Uterus (tissue), 4 donors: Measurements from ENCODE around the gene MYBL2. TPM values are rescaled to one million over a fixed set of nuclear protein-coding genes. Genes with fewer than 3 reads are reported as not detected.

Source experiments
- DNase-seq, 2 donors: peaks; one replicate each; pipeline ENCODE4 v3.0.0-alpha.2; 2019 to 2020
- H3K27ac ChIP-seq, 2 donors: fragments of 200-600 bp; sonication (generic); 1 replicate in 1 of 2; 2 replicates in 1 of 2; pipeline ENCODE4 v1.5.1; 2016 to 2018
- H3K27me3 ChIP-seq, 2 donors: fragments of 200-600 bp; sonication (generic); one replicate each; pipeline ENCODE4 v1.5.1; 2018 to 2019; ENCODE audit warnings: control low read depth in 1 of 2
- H3K36me3 ChIP-seq, 2 donors: fragments of 200-600 bp; sonication (generic); one replicate each; pipeline ENCODE4 v1.5.1; 2019; ENCODE audit warnings: control low read depth in 1 of 2
- H3K4me1 ChIP-seq, 2 donors: fragments of 200-600 bp; sonication (generic); one replicate each; pipeline ENCODE4 v1.5.1; 2018 to 2019; ENCODE audit warnings: control low read depth in 1 of 2
- H3K4me3 ChIP-seq, 2 donors: fragments of 200-600 bp; sonication (generic); 1 replicate in 1 of 2; 2 replicates in 1 of 2; pipeline ENCODE4 v1.5.1; 2018 to 2019; ENCODE audit warnings: mild to moderate bottlenecking in 1 of 2
- H3K9me3 ChIP-seq, 2 donors: fragments of 200-600 bp; sonication (generic); one replicate each; pipeline ENCODE4 v1.5.1; 2019; ENCODE audit warnings: control low read depth in 1 of 2
- CTCF ChIP-seq, 4 experiments: fragments of 200-600 bp in 2 of 4; fragments of 450-650 bp in 2 of 4; sonication (generic) in 2 of 4; IDR thresholded peaks; one replicate each; pipeline ENCODE4 v1.5.1; 2016 to 2019; ENCODE audit warnings: antibody characterized with exemption in 4 of 4, mild to moderate bottlenecking in 2 of 4, moderate library complexity in 1 of 4
- POLR2A ChIP-seq, 2 donors: fragments of 450-650 bp; IDR thresholded peaks; one replicate each; pipeline ENCODE4 v1.6.1; 2016; ENCODE audit warnings: antibody characterized with exemption in 2 of 2, mild to moderate bottlenecking in 1 of 2, moderate library complexity in 1 of 2
- intact Hi-C: fragments of 100-400 bp; cut with DNase I; formaldehyde crosslinking; loops from one replicate; pipeline ENCODE4 v1.15.1; 2023; ENCODE audit warnings: low total_unique reads
- total RNA-seq, 4 donors: library from RNA; depleted of rRNA in 3 of 4; stranded (reverse); fragments of >200 nt in 3 of 4; gene quantifications; one replicate each; pipeline versions ENCODE4 v1.1.0 to v1.2.4, GENCODE V29; 2014 to 2023
- donor health status: DM: yes; HTN: yes; CAD: no.

MYBL2 gene
- total RNA-seq, 4 donors from 2014 or later, result 0.29 to 5.2 TPM; not detected in 2

- H3K9me3 ChIP-seq, result no peaks in the 10 kb centered on the region
- TF ChIP-seq CTCF (IDR thresholded peaks at IDR 0.05), result no peak
- intact Hi-C loops, result no loop called here
- no peak overlapping the region for H3K27ac ChIP-seq
- H3K4me3 ChIP-seq, result no peak overlapping the region
- H3K36me3 ChIP-seq, result no peaks in the 10 kb centered on the region
- H3K4me1 ChIP-seq, result peaks cover 0 to 9% of the 10 kb centered on the region in 2 donors
- peaks cover 0 to 27% of the 10 kb centered on the region in 2 donors for H3K27me3 ChIP-seq
- no peak for DNase-seq
Observed at GRCh38 chr20:43670423-43670822, 3.5 kb downstream of the MYBL2 start.

GRCh38 chr20:43676368-43676767, 9.5 kb downstream of the MYBL2 start:
- no peak overlapping the region for H3K27ac ChIP-seq
- H3K4me1 ChIP-seq, result no peaks in the 10 kb centered on the region
- TF ChIP-seq POLR2A (IDR thresholded peaks at IDR 0.05), result no peak
- TF ChIP-seq CTCF (IDR thresholded peaks at IDR 0.05), result no peak
- H3K4me3 ChIP-seq, result no peak overlapping the region
- DNase-seq, result no peak
- intact Hi-C loops, result no loop called here
- no peaks in the 10 kb centered on the region for H3K36me3 ChIP-seq
- H3K9me3 ChIP-seq, result no peaks in the 10 kb centered on the region
- no peaks in the 10 kb centered on the region for H3K27me3 ChIP-seq

- no peak for TF ChIP-seq POLR2A (IDR thresholded peaks at IDR 0.05)
- no peak for TF ChIP-seq CTCF (IDR thresholded peaks at IDR 0.05)
- Histone ChIP-seq H3K36me3 (no peaks in the 10 kb centered on the region), H3K27ac (no peak overlapping the region), H3K4me1 (no peaks in the 10 kb centered on the region), H3K4me3 (no peak overlapping the region), H3K27me3 (no peaks in the 10 kb centered on the region), H3K9me3 (no peaks in the 10 kb centered on the region)
- intact Hi-C loops, result no loop called here
- no peak for DNase-seq
Observed at GRCh38 chr20:43680981-43681380, 14.1 kb downstream of the MYBL2 start.

GRCh38 chr20:43681468-43681942, 14.6 kb downstream of the MYBL2 start:
- no peaks in the 10 kb centered on the region for H3K27me3 ChIP-seq
- no peaks in the 10 kb centered on the region for H3K36me3 ChIP-seq
- H3K4me1 ChIP-seq, result no peaks in the 10 kb centered on the region
- DNase-seq, result no peak
- intact Hi-C loops, result no loop called here
- TF ChIP-seq POLR2A (IDR thresholded peaks at IDR 0.05), result no peak
- no peak for TF ChIP-seq CTCF (IDR thresholded peaks at IDR 0.05)
- no peak overlapping the region for H3K27ac ChIP-seq
- no peak overlapping the region for H3K4me3 ChIP-seq
- H3K9me3 ChIP-seq, result no peaks in the 10 kb centered on the region

- Histone ChIP-seq H3K36me3 (no peaks in the 10 kb centered on the region), H3K27ac (no peak overlapping the region)
Observed at GRCh38 chr20:43681991-43682410, 15.1 kb downstream of the MYBL2 start.

More at GRCh38 chr20:43681991-43682410, 15.1 kb downstream of the MYBL2 start:
- no peaks in the 10 kb centered on the region for H3K9me3 ChIP-seq
- H3K4me1 ChIP-seq, result no peaks in the 10 kb centered on the region
- intact Hi-C loops, result no loop called here
- DNase-seq, result no peak
- no peak for TF ChIP-seq CTCF (IDR thresholded peaks at IDR 0.05)
- TF ChIP-seq POLR2A (IDR thresholded peaks at IDR 0.05), result no peak
- no peaks in the 10 kb centered on the region for H3K27me3 ChIP-seq
- H3K4me3 ChIP-seq, result no peak overlapping the region
